Trophoblast cell (in vitro differentiated cells and primary cell): Measurements from ENCODE around the gene ADTRP.

Experiments
- DNase-seq, 2 donors: peaks; one replicate each; pipeline ENCODE4 v3.0.0-alpha.2; 2016
- H2AFZ ChIP-seq: 2 replicates; pipeline ENCODE4 v1.6.1; 2013; ENCODE audit warnings: low read length, moderate library complexity, mild to moderate bottlenecking; ENCODE audit not compliant: insufficient read depth, poor library complexity
- H2AK5ac ChIP-seq: 2 replicates; pipeline ENCODE4 v1.6.1; 2013; ENCODE audit warnings: mild to moderate bottlenecking, low read length
- H2BK120ac ChIP-seq: 2 replicates; pipeline ENCODE4 v1.6.1; 2013; ENCODE audit warnings: low read length, mild to moderate bottlenecking, moderate library complexity; ENCODE audit not compliant: insufficient read depth, poor library complexity
- H2BK12ac ChIP-seq: 2 replicates; pipeline ENCODE4 v1.6.1; 2013; ENCODE audit warnings: mild to moderate bottlenecking, low read length, moderate library complexity
- H2BK5ac ChIP-seq: 2 replicates; pipeline ENCODE4 v1.6.1; 2013; ENCODE audit warnings: low read length, low read depth, moderate library complexity, mild to moderate bottlenecking; ENCODE audit not compliant: poor library complexity
- H3K14ac ChIP-seq: 2 replicates; pipeline ENCODE4 v1.6.1; 2013; ENCODE audit warnings: mild to moderate bottlenecking, low read length
- H3K18ac ChIP-seq: 2 replicates; pipeline ENCODE4 v1.6.1; 2013; ENCODE audit warnings: mild to moderate bottlenecking, low read length
- H3K23ac ChIP-seq: 2 replicates; pipeline ENCODE4 v1.6.1; 2013; ENCODE audit warnings: low read length
- H3K27ac ChIP-seq: 2 replicates; pipeline ENCODE4 v1.5.1; 2013; ENCODE audit warnings: low read depth, mild to moderate bottlenecking, inconsistent platforms, low read length, moderate library complexity
- H3K27me3 ChIP-seq: 2 replicates; pipeline ENCODE4 v1.6.1; 2013; ENCODE audit warnings: inconsistent platforms, mild to moderate bottlenecking, low read length, moderate library complexity; ENCODE audit not compliant: insufficient read depth
- H3K36me3 ChIP-seq, 2 experiments: 1 replicate in 1 of 2; 2 replicates in 1 of 2; pipeline ENCODE4 v1.6.1; 2013; ENCODE audit warnings: low read length in 2 of 2, mild to moderate bottlenecking in 2 of 2, moderate library complexity in 1 of 2; ENCODE audit not compliant: insufficient read depth in 2 of 2, control insufficient read depth in 1 of 2
- H3K4ac ChIP-seq: 2 replicates; pipeline ENCODE4 v1.6.1; 2013; ENCODE audit warnings: low read depth, mild to moderate bottlenecking, low read length, moderate library complexity
- H3K4me1 ChIP-seq, 2 experiments: 1 replicate in 1 of 2; 2 replicates in 1 of 2; pipeline ENCODE4 v1.6.1; 2013; ENCODE audit warnings: low read length in 2 of 2, mild to moderate bottlenecking in 2 of 2, moderate library complexity in 1 of 2; ENCODE audit not compliant: insufficient read depth in 2 of 2, control insufficient read depth in 1 of 2
- H3K4me2 ChIP-seq: 2 replicates; pipeline ENCODE4 v1.6.1; 2013; ENCODE audit warnings: inconsistent platforms, mild to moderate bottlenecking, low read length, moderate library complexity
- H3K4me3 ChIP-seq: 2 replicates; pipeline ENCODE4 v1.5.1; 2013; ENCODE audit warnings: mild to moderate bottlenecking, low read depth, low read length, inconsistent platforms
- H3K79me1 ChIP-seq: one replicate; pipeline ENCODE4 v1.6.1; 2013; ENCODE audit warnings: low read length
- H3K79me2 ChIP-seq: 2 replicates; pipeline ENCODE4 v1.6.1; 2013; ENCODE audit warnings: low read length, mild to moderate bottlenecking; ENCODE audit not compliant: control insufficient read depth, insufficient read depth, poor library complexity
- H3K9ac ChIP-seq: 2 replicates; pipeline ENCODE4 v1.6.1; 2013; ENCODE audit warnings: mild to moderate bottlenecking, low read length
- H3K9me3 ChIP-seq: 2 replicates; pipeline ENCODE4 v1.6.1; 2013; ENCODE audit warnings: low read depth, mild to moderate bottlenecking, control low read depth, inconsistent platforms, low read length; ENCODE audit not compliant: insufficient read depth
- H4K12ac ChIP-seq: 2 replicates; pipeline ENCODE4 v1.6.1; 2013; ENCODE audit warnings: low read depth, mild to moderate bottlenecking, low read length, moderate library complexity
- H4K8ac ChIP-seq: 2 replicates; pipeline ENCODE4 v1.6.1; 2013; ENCODE audit warnings: low read depth, mild to moderate bottlenecking, low read length, moderate library complexity
- H4K91ac ChIP-seq: one replicate; pipeline ENCODE4 v1.6.1; 2013; ENCODE audit warnings: low read depth, mild to moderate bottlenecking, low read length, moderate library complexity
- WGBS: extraction: QIAGEN DNeasy Blood & Tissue Kit; methylation state at CpG from one replicate; pipeline ENCODE4 v1.1.7; 2013; ENCODE audit warnings: missing lambda C conversion rate; ENCODE audit not compliant: insufficient read length, insufficient coverage; ENCODE audit errors: extremely low coverage; 5-methylcytosine and 5-hydroxymethylcytosine counted together

Gene ADTRP

GRCh38 chr6:11727346-11727997 is 51.1 kb downstream of the ADTRP start:
- H3K27me3 ChIP-seq: no peaks in the 10 kb centered on the region
- H3K23ac ChIP-seq: no peak overlapping the region
- H4K91ac ChIP-seq: no peak overlapping the region
- H3K18ac ChIP-seq: no peak overlapping the region
- H3K79me2 ChIP-seq: no peaks in the 10 kb centered on the region
- no peak overlapping the region for H2AK5ac ChIP-seq
- H2BK12ac ChIP-seq: no peak overlapping the region
- no peak overlapping the region for H2AFZ ChIP-seq
- H4K12ac ChIP-seq: no peak overlapping the region
- no peaks in the 10 kb centered on the region for H3K79me1 ChIP-seq
- no peaks in the 10 kb centered on the region for H3K36me3 ChIP-seq
- no peak overlapping the region for H3K4me3 ChIP-seq
- no peak overlapping the region for H4K8ac ChIP-seq
- no peak overlapping the region for H3K9ac ChIP-seq
- no peak overlapping the region for H3K4ac ChIP-seq
- H3K14ac ChIP-seq: no peak overlapping the region
- no peaks in the 10 kb centered on the region for H3K4me1 ChIP-seq
- H2BK5ac ChIP-seq: no peak overlapping the region
- no peak for DNase-seq
- WGBS: no CpG with 5 or more reads among the region's 3 CpGs
- H3K27ac ChIP-seq: no peak overlapping the region
- H3K4me2 ChIP-seq: no peak overlapping the region
- no peaks in the 10 kb centered on the region for H3K9me3 ChIP-seq
- H2BK120ac ChIP-seq: no peak overlapping the region

- no peak overlapping the region for H2AFZ ChIP-seq
- H3K27ac ChIP-seq: no peak overlapping the region
- no peaks in the 10 kb centered on the region for H3K9me3 ChIP-seq
- H2BK12ac ChIP-seq: no peak overlapping the region
- H3K79me1 ChIP-seq: no peaks in the 10 kb centered on the region
- no peak overlapping the region for H3K4me2 ChIP-seq
- H4K12ac ChIP-seq: no peak overlapping the region
- no peak overlapping the region for H4K91ac ChIP-seq
- H3K4me3 ChIP-seq: no peak overlapping the region
- no peak overlapping the region for H3K9ac ChIP-seq
- H2BK120ac ChIP-seq: no peak overlapping the region
- H3K4me1 ChIP-seq: no peaks in the 10 kb centered on the region
- H3K4ac ChIP-seq: no peak overlapping the region
- no peak overlapping the region for H3K14ac ChIP-seq
- no peak overlapping the region for H2BK5ac ChIP-seq
- no peaks in the 10 kb centered on the region for H3K79me2 ChIP-seq
- H3K23ac ChIP-seq: no peak overlapping the region
- no peak overlapping the region for H4K8ac ChIP-seq
- no peak overlapping the region for H2AK5ac ChIP-seq
- no CpG with 5 or more reads among the region's 4 CpGs for WGBS
- H3K18ac ChIP-seq: no peak overlapping the region
- DNase-seq: no peak
- H3K27me3 ChIP-seq: no peaks in the 10 kb centered on the region
- H3K36me3 ChIP-seq: no peaks in the 10 kb centered on the region
These were observed 54.3 kb downstream of the ADTRP start for GRCh38 chr6:11724286-11724685.

GRCh38 chr6:11722805-11723631 is 55.6 kb downstream of the ADTRP start:
- Histone ChIP-seq H3K36me3 (no peaks in the 10 kb centered on the region), H3K4ac (no peak overlapping the region), H3K14ac (no peak overlapping the region), H3K4me2 (no peak overlapping the region), H3K23ac (no peak overlapping the region), H3K9me3 (peaks cover 2% of the 10 kb centered on the region), H2AK5ac (no peak overlapping the region), H3K18ac (no peak overlapping the region), H3K79me2 (no peaks in the 10 kb centered on the region), H4K91ac (no peak overlapping the region), H2BK120ac (no peak overlapping the region), H2AFZ (no peak overlapping the region), H4K12ac (no peak overlapping the region), H3K79me1 (no peaks in the 10 kb centered on the region), H3K27me3 (no peaks in the 10 kb centered on the region), H2BK5ac (no peak overlapping the region), H3K4me3 (no peak overlapping the region), H4K8ac (no peak overlapping the region), H3K27ac (no peak overlapping the region), H3K9ac (no peak overlapping the region), H3K4me1 (no peaks in the 10 kb centered on the region), H2BK12ac (no peak overlapping the region)
- DNase-seq: no peak
- WGBS: no CpG with 5 or more reads among the region's 9 CpGs

- H2AK5ac ChIP-seq: no peak overlapping the region
- H4K12ac ChIP-seq: no peak overlapping the region
- H3K79me2 ChIP-seq: no peaks in the 10 kb centered on the region
- no peak for DNase-seq
- H3K79me1 ChIP-seq: no peaks in the 10 kb centered on the region
- no peak overlapping the region for H3K4me3 ChIP-seq
- H3K9ac ChIP-seq: no peak overlapping the region
- H3K9me3 ChIP-seq: peaks cover 2% of the 10 kb centered on the region
- no peak overlapping the region for H3K4me2 ChIP-seq
- no peak overlapping the region for H2BK120ac ChIP-seq
- H3K18ac ChIP-seq: no peak overlapping the region
- WGBS: no CpG with 5 or more reads among the region's 6 CpGs
- no peak overlapping the region for H4K91ac ChIP-seq
- no peaks in the 10 kb centered on the region for H3K27me3 ChIP-seq
- H2BK12ac ChIP-seq: no peak overlapping the region
- no peak overlapping the region for H3K4ac ChIP-seq
- H3K23ac ChIP-seq: no peak overlapping the region
- no peak overlapping the region for H3K27ac ChIP-seq
- no peak overlapping the region for H2AFZ ChIP-seq
- H3K36me3 ChIP-seq: no peaks in the 10 kb centered on the region
- no peaks in the 10 kb centered on the region for H3K4me1 ChIP-seq
- no peak overlapping the region for H4K8ac ChIP-seq
- H2BK5ac ChIP-seq: no peak overlapping the region
- no peak overlapping the region for H3K14ac ChIP-seq
These were observed 56.4 kb downstream of the ADTRP start for GRCh38 chr6:11722220-11722619.
